ENCODE measurements around the gene HIVEP3. TPM values are rescaled to one million over a fixed set of nuclear protein-coding genes. Genes with fewer than 3 reads are reported as not detected.

HIVEP3 gene
- total RNA-seq, 1 experiment from 2014 or later = 6.0 TPM

GRCh38 chr1:41511239-41511540 is 407.5 kb downstream of the HIVEP3 start:
- intact Hi-C loops (cut with micrococcal nuclease; ENCODE audit: unreplicated experiment) (no loop called here), in situ Hi-C loops (cut with HindIII; ENCODE audit: low pct_unique_long_range_greater_than_20kb, low sequenced_read_pairs) (no loop called here)
- BruUV-seq (replicated peaks) = no TSS peak

DNA sequence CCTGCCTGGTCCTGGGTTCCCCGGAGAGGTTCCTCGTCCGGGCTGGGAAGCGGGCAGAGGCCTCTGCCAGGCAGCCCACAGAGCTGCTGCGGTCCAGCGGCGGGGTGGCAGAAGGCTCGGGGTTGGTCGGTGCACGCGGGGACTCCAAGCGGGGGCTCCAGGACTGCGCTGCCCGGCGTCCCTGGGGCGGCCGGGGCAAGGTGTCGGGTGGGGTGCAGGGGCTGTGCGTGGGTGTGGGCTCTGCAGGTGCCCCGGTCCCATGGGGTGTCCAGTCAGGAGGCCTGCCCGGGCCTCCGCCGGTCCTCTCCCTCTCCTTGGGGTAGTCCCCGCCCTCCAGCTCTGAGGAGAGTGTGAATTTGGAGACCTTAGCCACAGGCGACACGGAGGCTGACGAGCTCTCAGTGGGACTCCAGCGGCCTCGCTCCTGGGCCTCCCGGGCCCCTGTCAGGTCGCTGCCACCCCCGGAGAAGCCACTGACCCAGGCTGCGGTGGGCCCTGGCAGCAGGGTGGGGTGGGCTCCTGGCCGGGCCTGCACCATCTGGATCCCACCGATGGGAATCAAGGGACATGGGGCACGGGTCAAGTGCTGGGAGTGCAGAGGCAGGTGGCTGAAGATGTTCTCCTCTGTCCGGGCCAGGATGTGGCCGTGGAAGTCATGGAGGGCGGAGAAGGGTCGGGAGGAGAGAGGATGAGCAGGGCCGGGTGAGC is 408.0 kb downstream of the HIVEP3 start:
- in situ Hi-C loops (cut with HindIII; ENCODE audit: low pct_unique_long_range_greater_than_20kb, low sequenced_read_pairs) = no loop called here
- H3K4me3 ChIP-seq (ENCODE audit: low read depth in 2 of 2, low read length in 2 of 2) = no peak overlapping the region
- no peaks in the 10 kb centered on the region for H3K9me3 ChIP-seq (ENCODE audit: control insufficient read depth, insufficient read depth, low read depth, low read length)
- H3K36me3 ChIP-seq (ENCODE audit: control insufficient read depth, insufficient read depth, low read length) = no peaks in the 10 kb centered on the region
- no TSS peak for BruUV-seq (replicated peaks)
- H3K4me1 ChIP-seq (ENCODE audit: control insufficient read depth, insufficient read depth, low read length) = peaks cover 7% of the 10 kb centered on the region
- ChIA-PET CTCF (no interaction called here), POLR2A (no interaction called here)
- no peak for DNase-seq (ENCODE audit: low read depth, low spot score)
- H3K27ac ChIP-seq (ENCODE audit: low read length) = no peak overlapping the region
- intact Hi-C loops (cut with micrococcal nuclease; ENCODE audit: unreplicated experiment) = no loop called here
- ATAC-seq = no peak
- no peaks in the 10 kb centered on the region for H3K27me3 ChIP-seq (ENCODE audit: control insufficient read depth, insufficient read depth, low read length)
- TF ChIP-seq, protein P1, sequence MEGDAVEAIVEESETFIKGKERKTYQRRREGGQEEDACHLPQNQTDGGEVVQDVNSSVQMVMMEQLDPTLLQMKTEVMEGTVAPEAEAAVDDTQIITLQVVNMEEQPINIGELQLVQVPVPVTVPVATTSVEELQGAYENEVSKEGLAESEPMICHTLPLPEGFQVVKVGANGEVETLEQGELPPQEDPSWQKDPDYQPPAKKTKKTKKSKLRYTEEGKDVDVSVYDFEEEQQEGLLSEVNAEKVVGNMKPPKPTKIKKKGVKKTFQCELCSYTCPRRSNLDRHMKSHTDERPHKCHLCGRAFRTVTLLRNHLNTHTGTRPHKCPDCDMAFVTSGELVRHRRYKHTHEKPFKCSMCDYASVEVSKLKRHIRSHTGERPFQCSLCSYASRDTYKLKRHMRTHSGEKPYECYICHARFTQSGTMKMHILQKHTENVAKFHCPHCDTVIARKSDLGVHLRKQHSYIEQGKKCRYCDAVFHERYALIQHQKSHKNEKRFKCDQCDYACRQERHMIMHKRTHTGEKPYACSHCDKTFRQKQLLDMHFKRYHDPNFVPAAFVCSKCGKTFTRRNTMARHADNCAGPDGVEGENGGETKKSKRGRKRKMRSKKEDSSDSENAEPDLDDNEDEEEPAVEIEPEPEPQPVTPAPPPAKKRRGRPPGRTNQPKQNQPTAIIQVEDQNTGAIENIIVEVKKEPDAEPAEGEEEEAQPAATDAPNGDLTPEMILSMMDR (IDR thresholded peaks at IDR 0.05) = no peak
- no peak for TF ChIP-seq TCF7L2 (IDR thresholded peaks at IDR 0.05; ENCODE audit: low read depth, low read length)
- no peak for TF ChIP-seq POLR2AphosphoS5 (IDR thresholded peaks at IDR 0.05; ENCODE audit: low read depth, low read length)
- TF ChIP-seq, protein P2, sequence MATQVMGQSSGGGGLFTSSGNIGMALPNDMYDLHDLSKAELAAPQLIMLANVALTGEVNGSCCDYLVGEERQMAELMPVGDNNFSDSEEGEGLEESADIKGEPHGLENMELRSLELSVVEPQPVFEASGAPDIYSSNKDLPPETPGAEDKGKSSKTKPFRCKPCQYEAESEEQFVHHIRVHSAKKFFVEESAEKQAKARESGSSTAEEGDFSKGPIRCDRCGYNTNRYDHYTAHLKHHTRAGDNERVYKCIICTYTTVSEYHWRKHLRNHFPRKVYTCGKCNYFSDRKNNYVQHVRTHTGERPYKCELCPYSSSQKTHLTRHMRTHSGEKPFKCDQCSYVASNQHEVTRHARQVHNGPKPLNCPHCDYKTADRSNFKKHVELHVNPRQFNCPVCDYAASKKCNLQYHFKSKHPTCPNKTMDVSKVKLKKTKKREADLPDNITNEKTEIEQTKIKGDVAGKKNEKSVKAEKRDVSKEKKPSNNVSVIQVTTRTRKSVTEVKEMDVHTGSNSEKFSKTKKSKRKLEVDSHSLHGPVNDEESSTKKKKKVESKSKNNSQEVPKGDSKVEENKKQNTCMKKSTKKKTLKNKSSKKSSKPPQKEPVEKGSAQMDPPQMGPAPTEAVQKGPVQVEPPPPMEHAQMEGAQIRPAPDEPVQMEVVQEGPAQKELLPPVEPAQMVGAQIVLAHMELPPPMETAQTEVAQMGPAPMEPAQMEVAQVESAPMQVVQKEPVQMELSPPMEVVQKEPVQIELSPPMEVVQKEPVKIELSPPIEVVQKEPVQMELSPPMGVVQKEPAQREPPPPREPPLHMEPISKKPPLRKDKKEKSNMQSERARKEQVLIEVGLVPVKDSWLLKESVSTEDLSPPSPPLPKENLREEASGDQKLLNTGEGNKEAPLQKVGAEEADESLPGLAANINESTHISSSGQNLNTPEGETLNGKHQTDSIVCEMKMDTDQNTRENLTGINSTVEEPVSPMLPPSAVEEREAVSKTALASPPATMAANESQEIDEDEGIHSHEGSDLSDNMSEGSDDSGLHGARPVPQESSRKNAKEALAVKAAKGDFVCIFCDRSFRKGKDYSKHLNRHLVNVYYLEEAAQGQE (IDR thresholded peaks at IDR 0.05; ENCODE audit: insufficient read depth in 1 of 2, low read depth in 2 of 2, low read length in 1 of 2) = no peak
- TF ChIP-seq SIN3A (IDR thresholded peaks at IDR 0.05; ENCODE audit: borderline replicate concordance, insufficient read depth, low read depth, low read length) = no peak

More at GRCh38 chr1:41511239-41511540, 407.5 kb downstream of the HIVEP3 start:
- peaks cover 9% of the 10 kb centered on the region for H3K4me1 ChIP-seq (ENCODE audit: control insufficient read depth, insufficient read depth, low read length)
- DNase-seq (ENCODE audit: low read depth, low spot score) (no peak), ATAC-seq (no peak)
- no peaks in the 10 kb centered on the region for H3K36me3 ChIP-seq (ENCODE audit: control insufficient read depth, insufficient read depth, low read length)
- no peak overlapping the region for H3K4me3 ChIP-seq (ENCODE audit: low read depth in 2 of 2, low read length in 2 of 2)
- no peaks in the 10 kb centered on the region for H3K27me3 ChIP-seq (ENCODE audit: control insufficient read depth, insufficient read depth, low read length)
- no peaks in the 10 kb centered on the region for H3K9me3 ChIP-seq (ENCODE audit: control insufficient read depth, insufficient read depth, low read depth, low read length)
- POLR2A ChIA-PET = no interaction called here
- TF ChIP-seq, protein P1 (IDR thresholded peaks at IDR 0.05) = no peak
- TF ChIP-seq TCF7L2 (IDR thresholded peaks at IDR 0.05; ENCODE audit: low read depth, low read length) (no peak), SIN3A (IDR thresholded peaks at IDR 0.05; ENCODE audit: borderline replicate concordance, insufficient read depth, low read depth, low read length) (no peak), POLR2AphosphoS5 (IDR thresholded peaks at IDR 0.05; ENCODE audit: low read depth, low read length) (no peak)
- TF ChIP-seq, protein P2 (IDR thresholded peaks at IDR 0.05; ENCODE audit: insufficient read depth in 1 of 2, low read depth in 2 of 2, low read length in 1 of 2) = no peak
- no peak overlapping the region for H3K27ac ChIP-seq (ENCODE audit: low read length)
- CTCF ChIA-PET = no interaction called here

Measured in Panc1 (cell line).